ENCODE results near the gene TSSK2. TPM values are rescaled to one million over a fixed set of nuclear protein-coding genes. Genes with fewer than 3 reads are reported as not detected.

The TSSK2 gene
- total and polyA plus RNA-seq, 2 of the 8 experiments (the other 6 are each of a cell fraction or from before 2014, with no cell fraction given): not detected

- Histone ChIP-seq H3K56ac (replicated peaks; ENCODE audit: insufficient read length, low read depth, low read length) (peak overlapping the region; percentile 19), H3K4me3 (ENCODE audit: extremely low read depth in 1 of 4, insufficient read depth in 2 of 4, low read depth in 3 of 4, low read length in 4 of 4) (no peak overlapping the region), H2AK5ac (ENCODE audit: low read depth, low read length) (peak overlapping the region; percentile 5; the same call in 1 of the 2 replicates), H3K79me1 (ENCODE audit: low read depth, low read length) (no peaks in the 10 kb centered on the region; the same call in 1 of the 2 replicates), H3K9ac (replicated peaks in 1 of 4; ENCODE audit: extremely low read depth in 1 of 4, low read depth in 3 of 4, low read length in 3 of 4) (no peak overlapping the region), H3K4me1 (replicated peaks in 1 of 4; ENCODE audit: control insufficient read depth in 3 of 4, insufficient read depth in 4 of 4, low read length in 3 of 4) (peaks cover 0 to 12% (median 6%) of the 10 kb centered on the region in 4 experiments; a peak in 5 of 7 replicates), H4K8ac (ENCODE audit: extremely low read depth, insufficient read depth, low read length) (no peak overlapping the region), H3K18ac (ENCODE audit: extremely low read depth, low read length) (no peak overlapping the region), H2BK15ac (ENCODE audit: low read length) (0 out of 2 replicates have a peak overlapping the region, but pooled peaks have one; percentile 36), H3K79me2 (ENCODE audit: control insufficient read depth in 1 of 2, insufficient read depth in 2 of 2, low read length in 2 of 2) (peaks cover 0 to 10% of the 10 kb centered on the region in 2 experiments; a peak in 2 of 4 replicates), H3K23me2 (ENCODE audit: low read depth, low read length) (peaks cover 12% of the 10 kb centered on the region; the same call in 1 of the 2 replicates), H3K4me2 (ENCODE audit: insufficient read depth in 1 of 2, low read depth in 2 of 2, low read length in 2 of 2) (no peak overlapping the region; a peak in 1 of 4 replicates), H2AFZ (ENCODE audit: low read length) (no peak overlapping the region), H3K14ac (ENCODE audit: insufficient read length) (no peak overlapping the region), H3K36me3 (ENCODE audit: control insufficient read depth in 2 of 4, insufficient read depth in 4 of 4, low read length in 3 of 4) (peaks cover 4 to 14% (median 7%) of the 10 kb centered on the region in 4 experiments; a peak in 5 of 8 replicates), H2BK20ac (ENCODE audit: low read length) (no peak overlapping the region), H3K4ac (replicated peaks; ENCODE audit: insufficient read length, low read depth, low read length) (no peak overlapping the region), H3K23ac (ENCODE audit: insufficient read length) (no peak overlapping the region), H2BK5ac (ENCODE audit: low read depth, low read length) (no peak overlapping the region), H3K27ac (ENCODE audit: low read depth, low read length) (no peak overlapping the region), H4K5ac (ENCODE audit: insufficient read length, low read depth, low read length) (no peak overlapping the region), H4K20me1 (replicated peaks in 1 of 2; ENCODE audit: control insufficient read depth in 1 of 2, insufficient read depth in 2 of 2, low read length in 2 of 2) (peaks cover 2 to 7% of the 10 kb centered on the region in 2 experiments), H2BK120ac (replicated peaks; ENCODE audit: low read depth, low read length) (no peak overlapping the region), H3K27me3 (replicated peaks in 1 of 4; ENCODE audit: control insufficient read depth in 3 of 4, extremely low read depth in 1 of 4, insufficient read depth in 3 of 4, low read length in 3 of 4) (peaks cover 40 to 53% (median 46%) of the 10 kb centered on the region in 4 experiments), H3K9me3 (ENCODE audit: insufficient read depth in 2 of 2, low read depth in 1 of 2, low read length in 1 of 2) (0 out of 4 replicates have a peak, but pooled peaks cover 0 to 2% of the 10 kb centered on the region in 2 experiments), H2BK12ac (ENCODE audit: low read depth, low read length) (peak overlapping the region; percentile 22; the same call in 1 of the 2 replicates), H4K91ac (replicated peaks; ENCODE audit: insufficient read length, low read length) (no peak overlapping the region)
- CTCF ChIA-PET (ENCODE audit: partially characterized antibody): interaction anchor here (0.6 to 5.0 kb wide), 13 partner anchors 10 to 322 kb away, joined by 3 to 37 read pairs (median 4); partner anchors contain the start of genes DGCR2 and SLC25A1
- TF ChIP-seq, protein P1, sequence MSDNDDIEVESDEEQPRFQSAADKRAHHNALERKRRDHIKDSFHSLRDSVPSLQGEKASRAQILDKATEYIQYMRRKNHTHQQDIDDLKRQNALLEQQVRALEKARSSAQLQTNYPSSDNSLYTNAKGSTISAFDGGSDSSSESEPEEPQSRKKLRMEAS (IDR thresholded peaks at IDR 0.05): peak; percentile 29; the same call in 1 of the 2 replicates
- TF ChIP-seq SP4 (IDR thresholded peaks at IDR 0.05; ENCODE audit: low read length) (no peak), RXRA (IDR thresholded peaks at IDR 0.05; ENCODE audit: insufficient read depth, low read depth, low read length) (no peak), SIRT6 (IDR thresholded peaks at IDR 0.05; ENCODE audit: low read length) (no peak), KDM1A (IDR thresholded peaks at IDR 0.05; ENCODE audit: borderline replicate concordance, low read length) (0 out of 2 replicates have a peak, but pooled peaks have one; percentile 30), ASH2L (IDR thresholded peaks at IDR 0.05; ENCODE audit: low read length) (no peak)
- TF ChIP-seq, protein P2, sequence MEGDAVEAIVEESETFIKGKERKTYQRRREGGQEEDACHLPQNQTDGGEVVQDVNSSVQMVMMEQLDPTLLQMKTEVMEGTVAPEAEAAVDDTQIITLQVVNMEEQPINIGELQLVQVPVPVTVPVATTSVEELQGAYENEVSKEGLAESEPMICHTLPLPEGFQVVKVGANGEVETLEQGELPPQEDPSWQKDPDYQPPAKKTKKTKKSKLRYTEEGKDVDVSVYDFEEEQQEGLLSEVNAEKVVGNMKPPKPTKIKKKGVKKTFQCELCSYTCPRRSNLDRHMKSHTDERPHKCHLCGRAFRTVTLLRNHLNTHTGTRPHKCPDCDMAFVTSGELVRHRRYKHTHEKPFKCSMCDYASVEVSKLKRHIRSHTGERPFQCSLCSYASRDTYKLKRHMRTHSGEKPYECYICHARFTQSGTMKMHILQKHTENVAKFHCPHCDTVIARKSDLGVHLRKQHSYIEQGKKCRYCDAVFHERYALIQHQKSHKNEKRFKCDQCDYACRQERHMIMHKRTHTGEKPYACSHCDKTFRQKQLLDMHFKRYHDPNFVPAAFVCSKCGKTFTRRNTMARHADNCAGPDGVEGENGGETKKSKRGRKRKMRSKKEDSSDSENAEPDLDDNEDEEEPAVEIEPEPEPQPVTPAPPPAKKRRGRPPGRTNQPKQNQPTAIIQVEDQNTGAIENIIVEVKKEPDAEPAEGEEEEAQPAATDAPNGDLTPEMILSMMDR (IDR thresholded peaks at IDR 0.05; ENCODE audit: control extremely low read depth in 1 of 3, insufficient read depth in 1 of 3, low read depth in 1 of 3, low read length in 3 of 3): peak in 1 of 3 experiments; percentile 27; a peak in 1 of 4 replicates
- DNase-seq (ENCODE audit: low read depth in 1 of 2, low spot score in 2 of 2) (no peak), FAIRE-seq (peak; percentile 24)
- POLR2A ChIA-PET (ENCODE audit: partially characterized antibody): interaction anchor here (1.1 kb wide), 1 partner anchor 23 kb away, joined by 3 read pairs; no protein-coding TSS in a partner anchor
- 89% methylated on average over 11 of the region's 11 CpGs; no CpG with 5 or more reads in 1 of the 2 experiments for WGBS, 2 experiments (ENCODE audit: extremely low coverage in 1 of 2, insufficient coverage in 1 of 2, insufficient read length in 1 of 2, insufficient replicate concordance in 2 of 2, low coverage in 1 of 2, low lambda C conversion rate in 2 of 2, missing lambda C conversion rate in 1 of 2)
Measured at GRCh38 chr22:19146215-19146968, 15.3 kb downstream of the TSSK2 start.

All from H1 (cell line).